Measurements from ENCODE around the gene CHD2. TPM values are rescaled to one million over a fixed set of nuclear protein-coding genes. Genes with fewer than 3 reads are reported as not detected.
A peak's percentile ranks its signal among the peaks of the same experiment; 100 is the strongest.

Gene CHD2
- total RNA-seq, 4 donors from 2014 or later = 41.9 to 144 (median 81.8) TPM

- peaks cover 0 to 48% of the 10 kb centered on the region in 2 donors for H3K36me3 ChIP-seq
- WGBS, 2 donors (ENCODE audit: low coverage in 1 of 2) = 60 to 76% methylated on average over 2 of the region's 3 CpGs
- no peak overlapping the region for H3K4me3 ChIP-seq
- no peak for TF ChIP-seq POLR2A (IDR thresholded peaks at IDR 0.05)
- no peak for TF ChIP-seq EP300 (IDR thresholded peaks at IDR 0.05)
- no peaks in the 10 kb centered on the region for H3K27me3 ChIP-seq
- peaks cover 0 to 46% (median 10%) of the 10 kb centered on the region in 3 donors for H3K4me1 ChIP-seq
- no peak overlapping the region for H3K27ac ChIP-seq
- no peak for ATAC-seq
- H3K9me3 ChIP-seq = peaks cover 0 to 13% (median 0%) of the 10 kb centered on the region in 3 donors
Measured at GRCh38 chr15:93042211-93042610, 142.1 kb downstream of the CHD2 start.

DNA sequence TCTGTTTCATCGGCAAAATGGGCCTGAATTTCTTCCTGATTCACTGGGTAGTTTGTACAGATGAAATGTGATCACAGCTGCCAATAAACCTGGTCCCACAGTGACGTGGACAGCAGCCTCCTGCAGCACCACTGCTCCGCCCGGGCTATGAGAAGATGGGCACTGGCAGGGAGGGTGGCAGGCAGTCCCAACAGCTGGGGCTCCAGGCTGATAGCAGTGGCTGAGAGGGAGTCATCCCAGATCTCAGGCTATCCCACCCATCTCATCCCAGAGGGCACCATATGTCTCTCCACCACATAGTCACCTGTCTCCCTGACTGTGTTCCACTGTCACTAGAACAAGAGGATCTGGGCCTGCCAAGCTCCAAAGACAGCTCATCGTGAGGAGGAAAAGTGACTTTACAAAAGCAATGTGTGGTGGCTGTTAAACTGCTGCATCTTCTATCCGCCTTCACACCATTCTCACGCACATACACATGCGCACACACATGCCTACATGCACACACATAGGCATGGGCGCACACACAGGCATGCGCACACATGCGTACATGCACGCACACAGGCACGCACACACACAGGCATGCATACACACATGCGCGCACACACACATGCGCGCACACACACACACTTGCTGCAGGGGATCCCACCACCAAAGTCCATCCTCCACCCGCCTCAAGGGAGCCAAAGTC is 142.7 kb downstream of the CHD2 start:
- Histone ChIP-seq H3K4me3 (no peak overlapping the region), H3K27me3 (no peaks in the 10 kb centered on the region), H3K9me3 (peaks cover 0 to 13% (median 0%) of the 10 kb centered on the region in 3 donors), H3K4me1 (peaks cover 0 to 46% (median 4%) of the 10 kb centered on the region in 3 donors), H3K36me3 (peaks cover 0 to 54% of the 10 kb centered on the region in 2 donors), H3K27ac (peak overlapping the region in 1 of 4 donors; percentile 41)
- no peak for TF ChIP-seq POLR2A (IDR thresholded peaks at IDR 0.05)
- no peak for TF ChIP-seq POLR2AphosphoS5 (IDR thresholded peaks at IDR 0.05)
- TF ChIP-seq EP300 (IDR thresholded peaks at IDR 0.05) = no peak
- no peak for TF ChIP-seq CTCF (IDR thresholded peaks at IDR 0.05)
- WGBS, 2 donors (ENCODE audit: low coverage in 1 of 2) = 68 to 91% methylated on average over 5 to 6 of the region's 18 CpGs
- ATAC-seq = no peak

GRCh38 chr15:93043621-93044300 is 143.6 kb downstream of the CHD2 start:
- H3K4me3 ChIP-seq = no peak overlapping the region
- H3K4me1 ChIP-seq = peaks cover 0 to 50% (median 5%) of the 10 kb centered on the region in 3 donors
- peak overlapping the region in 3 of 4 donors; percentile 41 to 64 (median 45) for H3K27ac ChIP-seq
- 11 to 25% methylated on average over 3 to 6 of the region's 12 CpGs for WGBS, 2 donors (ENCODE audit: low coverage in 1 of 2)
- ATAC-seq = no peak
- peaks cover 0 to 64% of the 10 kb centered on the region in 2 donors for H3K36me3 ChIP-seq
- H3K9me3 ChIP-seq = peaks cover 0 to 13% (median 0%) of the 10 kb centered on the region in 3 donors
- H3K27me3 ChIP-seq = no peaks in the 10 kb centered on the region
- TF ChIP-seq CTCF (IDR thresholded peaks at IDR 0.05) (no peak), EP300 (IDR thresholded peaks at IDR 0.05) (no peak), POLR2A (IDR thresholded peaks at IDR 0.05) (no peak), POLR2AphosphoS5 (IDR thresholded peaks at IDR 0.05) (no peak)

GRCh38 chr15:93044301-93045190 is 144.4 kb downstream of the CHD2 start:
- Histone ChIP-seq H3K4me1 (peaks cover 0 to 58% (median 8%) of the 10 kb centered on the region in 3 donors), H3K27me3 (no peaks in the 10 kb centered on the region), H3K27ac (peak overlapping the region in 3 of 4 donors; percentile 41 to 64 (median 45)), H3K36me3 (peaks cover 0 to 70% of the 10 kb centered on the region in 2 donors), H3K9me3 (peaks cover 0 to 13% (median 0%) of the 10 kb centered on the region in 3 donors), H3K4me3 (no peak overlapping the region)
- no peak for TF ChIP-seq CTCF (IDR thresholded peaks at IDR 0.05)
- TF ChIP-seq EP300 (IDR thresholded peaks at IDR 0.05) = no peak
- no peak for TF ChIP-seq POLR2A (IDR thresholded peaks at IDR 0.05)
- TF ChIP-seq POLR2AphosphoS5 (IDR thresholded peaks at IDR 0.05) = no peak
- 53% methylated on average over 2 of the region's 46 CpGs; no CpG with 5 or more reads in 1 of the 2 donors for WGBS, 2 donors (ENCODE audit: low coverage in 1 of 2)
- no peak for ATAC-seq
